ENCODE results near the gene ABHD12. TPM values are rescaled to one million over a fixed set of nuclear protein-coding genes. Genes with fewer than 3 reads are reported as not detected.

Gene ABHD12
- total and polyA plus RNA-seq, 5 donors, result 22.6 to 28.3 (median 25.3) TPM

- H3K4me1 ChIP-seq (ENCODE audit: control insufficient read depth, insufficient read depth, low read length), result no peaks in the 10 kb centered on the region
- WGBS, result 13% methylated on average over 19 of the region's 19 CpGs
- no peaks in the 10 kb centered on the region for H3K9me3 ChIP-seq (ENCODE audit: control insufficient read depth, low read length)
- peak in 1 of 3 donors; percentile 15 for DNase-seq
- no peak for ATAC-seq
- no peak overlapping the region for H3K27ac ChIP-seq (ENCODE audit: low read length)
- intact Hi-C loops (cut with DNase I), result loop anchor here in 1 of 4 donors (10.0 kb wide), 1 partner anchor 75 kb away; no protein-coding TSS in a partner anchor
- peak overlapping the region; percentile 75 for H3K4me3 ChIP-seq (ENCODE audit: low read length)
- H3K27me3 ChIP-seq (ENCODE audit: control insufficient read depth, insufficient read depth), result no peaks in the 10 kb centered on the region
These were observed 1.2 kb downstream of the ABHD12 start for GRCh38 chr20:25389401-25389857.

- Histone ChIP-seq H3K9me3 (ENCODE audit: control insufficient read depth, low read length) (no peaks in the 10 kb centered on the region), H3K27me3 (ENCODE audit: control insufficient read depth, insufficient read depth) (no peaks in the 10 kb centered on the region), H3K4me3 (ENCODE audit: low read length) (no peak overlapping the region), H3K4me1 (ENCODE audit: control insufficient read depth, insufficient read depth, low read length) (peaks cover 13% of the 10 kb centered on the region), H3K27ac (ENCODE audit: low read length) (no peak overlapping the region)
- ATAC-seq (peak; percentile 16 to 65), DNase-seq (no peak)
- intact Hi-C loops (cut with DNase I), result loop anchor here in 1 of 4 donors (10.0 kb wide), 1 partner anchor 68 kb away; no protein-coding TSS in a partner anchor
- 82% methylated on average over 5 of the region's 5 CpGs for WGBS
These were observed 7.8 kb downstream of the ABHD12 start for GRCh38 chr20:25382704-25383370.

- ATAC-seq (no peak), DNase-seq (no peak)
- no peak overlapping the region for H3K27ac ChIP-seq (ENCODE audit: low read length)
- H3K4me3 ChIP-seq (ENCODE audit: low read length), result no peak overlapping the region
- intact Hi-C loops (cut with DNase I), result loop anchor here in 1 of 4 donors (10.0 kb wide), 1 partner anchor 66 kb away; no protein-coding TSS in a partner anchor
- WGBS, result 68% methylated on average over 7 of the region's 7 CpGs
- peaks cover 15% of the 10 kb centered on the region for H3K4me1 ChIP-seq (ENCODE audit: control insufficient read depth, insufficient read depth, low read length)
- no peaks in the 10 kb centered on the region for H3K27me3 ChIP-seq (ENCODE audit: control insufficient read depth, insufficient read depth)
- H3K9me3 ChIP-seq (ENCODE audit: control insufficient read depth, low read length), result no peaks in the 10 kb centered on the region
These were observed 9.6 kb downstream of the ABHD12 start for GRCh38 chr20:25380945-25381614.

- 76% methylated on average over 10 of the region's 10 CpGs for WGBS
- H3K4me3 ChIP-seq (ENCODE audit: low read length), result no peak overlapping the region
- peaks cover 15% of the 10 kb centered on the region for H3K4me1 ChIP-seq (ENCODE audit: control insufficient read depth, insufficient read depth, low read length)
- DNase-seq (no peak), ATAC-seq (peak in 1 of 2 donors; percentile 21)
- intact Hi-C loops (cut with DNase I), result loop anchor here in 1 of 4 donors (10.0 kb wide), 1 partner anchor 54 kb away; no protein-coding TSS in a partner anchor
- no peaks in the 10 kb centered on the region for H3K9me3 ChIP-seq (ENCODE audit: control insufficient read depth, low read length)
- no peak overlapping the region for H3K27ac ChIP-seq (ENCODE audit: low read length)
- H3K27me3 ChIP-seq (ENCODE audit: control insufficient read depth, insufficient read depth), result no peaks in the 10 kb centered on the region
These were observed 11.5 kb downstream of the ABHD12 start for GRCh38 chr20:25378884-25379733.

- intact Hi-C loops (cut with DNase I), result loop anchor here in 1 of 4 donors (10.0 kb wide), 1 partner anchor 54 kb away; no protein-coding TSS in a partner anchor
- WGBS, result 89% methylated on average over 5 of the region's 5 CpGs
- no peak for DNase-seq
- peaks cover 15% of the 10 kb centered on the region for H3K4me1 ChIP-seq (ENCODE audit: control insufficient read depth, insufficient read depth, low read length)
- no peak for ATAC-seq
- H3K9me3 ChIP-seq (ENCODE audit: control insufficient read depth, low read length), result no peaks in the 10 kb centered on the region
- H3K27me3 ChIP-seq (ENCODE audit: control insufficient read depth, insufficient read depth), result no peaks in the 10 kb centered on the region
- H3K4me3 ChIP-seq (ENCODE audit: low read length), result no peak overlapping the region
- H3K27ac ChIP-seq (ENCODE audit: low read length), result no peak overlapping the region
These were observed 12.3 kb downstream of the ABHD12 start for GRCh38 chr20:25378189-25378883.

GRCh38 chr20:25376886-25377285 lies 13.7 kb downstream of the ABHD12 start:
- intact Hi-C loops (cut with DNase I), result loop anchor here in 1 of 4 donors (10.0 kb wide), 1 partner anchor 52 kb away; no protein-coding TSS in a partner anchor
- Histone ChIP-seq H3K27ac (ENCODE audit: low read length) (no peak overlapping the region), H3K4me1 (ENCODE audit: control insufficient read depth, insufficient read depth, low read length) (peaks cover 15% of the 10 kb centered on the region), H3K9me3 (ENCODE audit: control insufficient read depth, low read length) (no peaks in the 10 kb centered on the region), H3K4me3 (ENCODE audit: low read length) (no peak overlapping the region), H3K27me3 (ENCODE audit: control insufficient read depth, insufficient read depth) (no peaks in the 10 kb centered on the region)
- ATAC-seq (no peak), DNase-seq (no peak)
- WGBS, result 81% methylated on average over 2 of the region's 2 CpGs

- H3K27me3 ChIP-seq (ENCODE audit: control insufficient read depth, insufficient read depth), result no peaks in the 10 kb centered on the region
- intact Hi-C loops (cut with DNase I), result loop anchor here in 1 of 4 donors (10.0 kb wide), 1 partner anchor 51 kb away; no protein-coding TSS in a partner anchor
These were observed 14.4 kb downstream of the ABHD12 start for GRCh38 chr20:25376236-25376635.

GRCh38 chr20:25374842-25375241 lies 15.8 kb downstream of the ABHD12 start:
- Histone ChIP-seq H3K27me3 (ENCODE audit: control insufficient read depth, insufficient read depth) (no peaks in the 10 kb centered on the region), H3K4me3 (ENCODE audit: low read length) (no peak overlapping the region), H3K9me3 (ENCODE audit: control insufficient read depth, low read length) (no peaks in the 10 kb centered on the region), H3K27ac (ENCODE audit: low read length) (no peak overlapping the region), H3K4me1 (ENCODE audit: control insufficient read depth, insufficient read depth, low read length) (peaks cover 9% of the 10 kb centered on the region)
- DNase-seq (no peak), ATAC-seq (no peak)
- 91% methylated on average over 2 of the region's 2 CpGs for WGBS
- intact Hi-C loops (cut with DNase I), result loop anchor here in 1 of 4 donors (10.0 kb wide), 1 partner anchor 50 kb away; no protein-coding TSS in a partner anchor

More at GRCh38 chr20:25376236-25376635, 14.4 kb downstream of the ABHD12 start:
- H3K4me3 ChIP-seq (ENCODE audit: low read length), result no peak overlapping the region
- H3K27ac ChIP-seq (ENCODE audit: low read length), result no peak overlapping the region
- no peaks in the 10 kb centered on the region for H3K9me3 ChIP-seq (ENCODE audit: control insufficient read depth, low read length)
- peaks cover 15% of the 10 kb centered on the region for H3K4me1 ChIP-seq (ENCODE audit: control insufficient read depth, insufficient read depth, low read length)
- 90% methylated on average over 4 of the region's 4 CpGs for WGBS
- DNase-seq (no peak), ATAC-seq (no peak)

- Histone ChIP-seq H3K4me3 (ENCODE audit: low read length) (no peak overlapping the region), H3K4me1 (ENCODE audit: control insufficient read depth, insufficient read depth, low read length) (peaks cover 3% of the 10 kb centered on the region), H3K9me3 (ENCODE audit: control insufficient read depth, low read length) (no peaks in the 10 kb centered on the region), H3K27ac (ENCODE audit: low read length) (no peak overlapping the region), H3K27me3 (ENCODE audit: control insufficient read depth, insufficient read depth) (no peaks in the 10 kb centered on the region)
- ATAC-seq (no peak), DNase-seq (no peak)
- 95% methylated on average over 10 of the region's 10 CpGs for WGBS
- intact Hi-C loops (cut with DNase I), result loop anchor here in 1 of 4 donors (10.0 kb wide), 1 partner anchor 48 kb away; no protein-coding TSS in a partner anchor
These were observed 17.9 kb downstream of the ABHD12 start for GRCh38 chr20:25372584-25373336.
